Thoracic aorta (tissue), 2 donors: ENCODE measurements around the gene ATP6V0D1. TPM values are rescaled to one million over a fixed set of nuclear protein-coding genes. Genes with fewer than 3 reads are reported as not detected.

ENCODE experiments used
- ATAC-seq: fragments of 150-250 bp; one replicate; pipeline ENCODE4 v1.8.0; 2017; ENCODE audit warnings: low read depth; ENCODE audit not compliant: insufficient number of reproducible peaks, low FRiP score
- DNase-seq: peaks from one replicate; pipeline ENCODE4 v3.0.0-alpha.2; 2020; ENCODE audit warnings: low spot score
- H3K27ac ChIP-seq, 2 donors: fragments of 200-600 bp; sonication (generic); 1 replicate in 1 of 2; 2 replicates in 1 of 2; pipeline ENCODE4 v1.5.1; 2016; ENCODE audit warnings: mild to moderate bottlenecking in 2 of 2, moderate library complexity in 2 of 2
- H3K27me3 ChIP-seq: fragments of 200-600 bp; sonication (generic); replicated peaks from 2 replicates; pipeline ENCODE4 v1.6.0; 2016; ENCODE audit warnings: mild to moderate bottlenecking; ENCODE audit not compliant: insufficient read depth
- H3K36me3 ChIP-seq: fragments of 200-600 bp; sonication (generic); one replicate; pipeline ENCODE4 v1.5.1; 2016
- H3K4me1 ChIP-seq, 2 donors: fragments of 200-600 bp; sonication (generic); 1 replicate in 1 of 2; 2 replicates in 1 of 2; pipeline versions ENCODE4 v1.5.1 to v1.6.0; 2016; ENCODE audit warnings: low read depth in 2 of 2, mild to moderate bottlenecking in 1 of 2; ENCODE audit not compliant: control insufficient read depth in 1 of 2
- H3K4me3 ChIP-seq: fragments of 200-600 bp; sonication (generic); 2 replicates; pipeline ENCODE4 v1.5.1; 2016; ENCODE audit warnings: mild to moderate bottlenecking
- H3K9me3 ChIP-seq: fragments of 200-600 bp; sonication (generic); 2 replicates; pipeline ENCODE4 v1.5.1; 2016
- total RNA-seq, 2 donors: library from RNA; depleted of rRNA; stranded (reverse); fragments of >200 nt; gene quantifications; one replicate each; pipeline versions ENCODE4 v1.1.0 to v1.2.3, GENCODE V29; 2016
- TF ChIP-seq, protein P1 (sequence below): fragments of 200-600 bp; sonication (generic); IDR thresholded peaks from one replicate; pipeline ENCODE4 v1.5.1; 2019; ENCODE audit warnings: antibody characterized with exemption

ATP6V0D1 gene
- total RNA-seq, 2 donors from 2014 or later, result 68.6 to 72.7 TPM

DNA sequence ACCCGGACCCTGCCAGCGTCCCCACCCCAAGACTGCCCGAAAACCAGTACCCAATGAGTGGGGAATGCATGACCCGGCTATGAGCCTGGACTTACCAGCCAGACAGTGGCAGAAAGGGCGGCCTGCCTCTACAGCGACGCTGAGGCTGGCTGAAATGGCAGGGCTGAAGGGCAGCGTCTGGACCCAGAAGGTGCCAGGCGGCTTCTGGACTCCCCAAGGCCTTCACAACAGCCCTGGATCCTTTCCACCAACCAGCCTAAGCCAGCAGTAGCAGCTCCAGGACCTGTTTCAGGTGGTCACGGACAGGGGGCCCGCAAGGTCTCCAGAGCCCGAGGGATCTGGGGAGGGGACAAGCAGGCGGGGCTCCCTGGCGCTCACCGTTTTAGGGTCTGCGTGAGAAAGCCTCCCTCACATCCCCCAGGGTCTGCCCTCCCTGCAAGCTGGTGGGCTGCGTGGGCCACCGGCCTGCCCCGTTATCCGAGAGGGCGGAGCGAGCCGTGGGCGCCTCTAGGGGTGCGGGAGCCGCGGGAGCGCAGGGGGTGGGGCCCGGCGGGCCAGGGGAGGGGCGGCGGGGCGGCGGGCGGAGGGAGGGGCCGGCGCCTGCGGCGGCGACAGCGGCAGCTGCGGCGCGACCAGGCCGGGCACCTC lies 47.4 kb upstream of the ATP6V0D1 start, which contains the start of gene RIPOR1:
Gene RIPOR1, plus strand, starts transcription at position 608 of the 648 bp plus-strand sequence. CDS start 9,618 bp downstream, outside the sequence.
- Histone ChIP-seq H3K9me3 (no peaks in the 10 kb centered on the region), H3K4me1 (peaks cover 29 to 42% of the 10 kb centered on the region in 2 donors), H3K4me3 (peak within 1 kb of the TSS; percentile 99), H3K27me3 (no peaks in the 10 kb centered on the region), H3K36me3 (no peaks in the 10 kb centered on the region), H3K27ac (peak within 1 kb of the TSS; percentile 94 to 98)
- TF ChIP-seq, protein P1, sequence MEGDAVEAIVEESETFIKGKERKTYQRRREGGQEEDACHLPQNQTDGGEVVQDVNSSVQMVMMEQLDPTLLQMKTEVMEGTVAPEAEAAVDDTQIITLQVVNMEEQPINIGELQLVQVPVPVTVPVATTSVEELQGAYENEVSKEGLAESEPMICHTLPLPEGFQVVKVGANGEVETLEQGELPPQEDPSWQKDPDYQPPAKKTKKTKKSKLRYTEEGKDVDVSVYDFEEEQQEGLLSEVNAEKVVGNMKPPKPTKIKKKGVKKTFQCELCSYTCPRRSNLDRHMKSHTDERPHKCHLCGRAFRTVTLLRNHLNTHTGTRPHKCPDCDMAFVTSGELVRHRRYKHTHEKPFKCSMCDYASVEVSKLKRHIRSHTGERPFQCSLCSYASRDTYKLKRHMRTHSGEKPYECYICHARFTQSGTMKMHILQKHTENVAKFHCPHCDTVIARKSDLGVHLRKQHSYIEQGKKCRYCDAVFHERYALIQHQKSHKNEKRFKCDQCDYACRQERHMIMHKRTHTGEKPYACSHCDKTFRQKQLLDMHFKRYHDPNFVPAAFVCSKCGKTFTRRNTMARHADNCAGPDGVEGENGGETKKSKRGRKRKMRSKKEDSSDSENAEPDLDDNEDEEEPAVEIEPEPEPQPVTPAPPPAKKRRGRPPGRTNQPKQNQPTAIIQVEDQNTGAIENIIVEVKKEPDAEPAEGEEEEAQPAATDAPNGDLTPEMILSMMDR, result no peak
- ATAC-seq (peak; percentile 52), DNase-seq (no peak)

GRCh38 chr16:67526149-67526791 lies 45.3 kb upstream of the ATP6V0D1 start:
- Histone ChIP-seq H3K9me3 (no peaks in the 10 kb centered on the region), H3K27ac (no peak overlapping the region), H3K27me3 (no peaks in the 10 kb centered on the region), H3K4me3 (no peak overlapping the region), H3K4me1 (peaks cover 20 to 22% of the 10 kb centered on the region in 2 donors), H3K36me3 (no peaks in the 10 kb centered on the region)
- no peak for DNase-seq
- ATAC-seq, result no peak
- TF ChIP-seq, protein P1, result no peak

GRCh38 chr16:67525176-67525860 lies 44.4 kb upstream of the ATP6V0D1 start:
- no peak for ATAC-seq
- no peak for DNase-seq
- TF ChIP-seq, protein P1, result no peak
- Histone ChIP-seq H3K4me3 (no peak overlapping the region), H3K36me3 (no peaks in the 10 kb centered on the region), H3K27ac (no peak overlapping the region), H3K4me1 (peaks cover 12 to 13% of the 10 kb centered on the region in 2 donors), H3K27me3 (no peaks in the 10 kb centered on the region), H3K9me3 (no peaks in the 10 kb centered on the region)

DNA sequence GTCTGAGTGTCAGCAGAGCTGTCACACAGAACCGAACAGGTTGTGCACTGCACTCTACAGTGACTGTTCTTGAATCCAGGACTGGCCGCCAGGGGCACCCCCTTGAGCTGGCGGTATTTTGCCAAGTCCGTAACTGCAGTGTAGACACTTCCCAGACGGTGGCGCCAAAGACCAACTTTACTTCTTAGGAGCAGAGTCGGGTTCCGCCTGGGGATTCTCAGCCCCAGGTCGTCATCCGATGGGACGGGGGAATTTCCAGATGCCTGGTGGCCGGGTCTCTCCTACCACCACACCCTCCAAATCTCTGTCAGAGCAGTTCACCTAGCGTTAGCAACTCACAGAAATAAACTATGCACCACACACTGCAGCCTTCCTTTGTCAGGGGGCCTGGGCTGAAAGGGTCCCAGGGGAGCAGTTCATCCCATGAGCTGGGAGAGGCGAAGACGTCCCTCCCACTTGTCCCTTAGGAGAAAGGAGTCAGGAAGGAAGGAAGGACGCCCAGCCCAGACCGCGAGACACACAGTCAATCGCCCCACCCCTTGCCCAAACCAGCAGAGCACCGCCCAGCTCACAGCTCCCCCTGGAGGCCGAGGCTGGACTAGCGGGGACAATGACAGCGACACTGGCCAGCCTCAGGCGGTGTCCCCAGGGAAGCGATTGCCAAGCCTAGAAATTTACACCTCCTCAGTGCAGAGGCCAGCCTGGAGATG lies 40.3 kb upstream of the ATP6V0D1 start:
- H3K27me3 ChIP-seq, result no peaks in the 10 kb centered on the region
- peak overlapping the region; percentile 82 to 93 for H3K27ac ChIP-seq

More for the DNA sequence above, 40.3 kb upstream of the ATP6V0D1 start:
- Histone ChIP-seq H3K36me3 (no peaks in the 10 kb centered on the region), H3K4me1 (peaks cover 0 to 4% of the 10 kb centered on the region in 2 donors), H3K4me3 (peak overlapping the region; percentile 66), H3K9me3 (no peaks in the 10 kb centered on the region)
- peak; percentile 87 for DNase-seq
- TF ChIP-seq, protein P1, result peak; percentile 77
- ATAC-seq, result peak; percentile 87
